ENCODE data around the gene SLC22A4.

SLC22A4 gene

GRCh38 chr5:132301344-132302271, 7.4 kb downstream of the SLC22A4 start:
- FAIRE-seq: no peak

- FAIRE-seq: no peak
Measured at GRCh38 chr5:132302413-132302812, 8.2 kb downstream of the SLC22A4 start.

- no peak for FAIRE-seq
Measured at GRCh38 chr5:132303589-132303988, 9.4 kb downstream of the SLC22A4 start.

GRCh38 chr5:132305420-132305819, 11.2 kb downstream of the SLC22A4 start:
- FAIRE-seq: no peak

GRCh38 chr5:132308701-132309100, 14.5 kb downstream of the SLC22A4 start:
- no peak for FAIRE-seq

- FAIRE-seq: no peak
Measured at GRCh38 chr5:132309679-132310078, 15.5 kb downstream of the SLC22A4 start.

GRCh38 chr5:132310141-132310834, 16.1 kb downstream of the SLC22A4 start:
- no peak for FAIRE-seq

GRCh38 chr5:132313366-132313765, 19.2 kb downstream of the SLC22A4 start:
- FAIRE-seq: no peak

- no peak for FAIRE-seq
Measured at GRCh38 chr5:132313961-132314432, 19.8 kb downstream of the SLC22A4 start.

GRCh38 chr5:132315529-132316067, 21.4 kb downstream of the SLC22A4 start:
- no peak for FAIRE-seq

GRCh38 chr5:132319975-132320374, 25.8 kb downstream of the SLC22A4 start:
- no peak for FAIRE-seq

- FAIRE-seq: no peak
Measured at GRCh38 chr5:132321109-132321721, 27.0 kb downstream of the SLC22A4 start.

GRCh38 chr5:132322266-132322665, 28.1 kb downstream of the SLC22A4 start:
- no peak for FAIRE-seq

GRCh38 chr5:132323202-132323601, 29.0 kb downstream of the SLC22A4 start:
- FAIRE-seq: no peak

GRCh38 chr5:132325691-132326090, 31.5 kb downstream of the SLC22A4 start:
- no peak for FAIRE-seq

GRCh38 chr5:132327252-132327955, 33.2 kb downstream of the SLC22A4 start:
- no peak for FAIRE-seq

GRCh38 chr5:132334812-132335211, 40.6 kb downstream of the SLC22A4 start:
- FAIRE-seq: no peak

GRCh38 chr5:132335402-132335801, 41.2 kb downstream of the SLC22A4 start:
- no peak for FAIRE-seq

- FAIRE-seq: no peak
Measured at GRCh38 chr5:132339502-132339901, 45.3 kb downstream of the SLC22A4 start.

GRCh38 chr5:132342291-132343180, 48.3 kb downstream of the SLC22A4 start:
- no peak for FAIRE-seq

GRCh38 chr5:132344775-132345514, 50.8 kb downstream of the SLC22A4 start:
- FAIRE-seq: no peak
